H9 (cell line): Measurements from ENCODE around the gene IL1RL1. TPM values are rescaled to one million over a fixed set of nuclear protein-coding genes. Genes with fewer than 3 reads are reported as not detected.

ENCODE experiments used
- DNase-seq: peaks from one replicate; pipeline ENCODE4 v3.0.0-alpha.2; 2017
- H2AFZ ChIP-seq: one replicate; pipeline ENCODE4 v1.6.1; 2013; ENCODE audit warnings: mild to moderate bottlenecking, low read length, control low read depth, moderate library complexity
- H2AK5ac ChIP-seq: 2 replicates; pipeline ENCODE4 v1.6.1; 2013; ENCODE audit warnings: low read length, control low read depth, mixed read lengths; ENCODE audit not compliant: insufficient read length
- H2BK120ac ChIP-seq: one replicate; pipeline ENCODE4 v1.6.1; 2013; ENCODE audit warnings: low read depth, mild to moderate bottlenecking, low read length, control low read depth, inconsistent platforms; ENCODE audit not compliant: poor library complexity, severe bottlenecking
- H2BK12ac ChIP-seq: 2 replicates; pipeline ENCODE4 v1.6.1; 2013; ENCODE audit warnings: low read length, control low read depth, mixed read lengths, low read depth; ENCODE audit not compliant: insufficient read length
- H2BK15ac ChIP-seq: 2 replicates; pipeline ENCODE4 v1.6.1; 2013; ENCODE audit warnings: low read depth, low read length, control low read depth
- H2BK20ac ChIP-seq: one replicate; pipeline ENCODE4 v1.6.1; 2013; ENCODE audit warnings: low read depth, mild to moderate bottlenecking, low read length, control low read depth, inconsistent platforms; ENCODE audit not compliant: poor library complexity, severe bottlenecking
- H2BK5ac ChIP-seq: 2 replicates; pipeline ENCODE4 v1.6.1; 2013; ENCODE audit warnings: low read length, control low read depth, mixed read lengths; ENCODE audit not compliant: insufficient read length
- H3K14ac ChIP-seq: 2 replicates; pipeline ENCODE4 v1.6.1; 2013; ENCODE audit warnings: low read length, control low read depth; ENCODE audit not compliant: insufficient read depth
- H3K18ac ChIP-seq: 2 replicates; pipeline ENCODE4 v1.6.1; 2013; ENCODE audit warnings: low read depth, mild to moderate bottlenecking, mixed read lengths, low read length, control low read depth; ENCODE audit not compliant: insufficient read length
- H3K23ac ChIP-seq: 2 replicates; pipeline ENCODE4 v1.6.1; 2013; ENCODE audit warnings: low read length, control low read depth, mixed read lengths, low read depth; ENCODE audit not compliant: insufficient read length
- H3K23me2 ChIP-seq: 2 replicates; pipeline ENCODE4 v1.6.1; 2013; ENCODE audit warnings: low read depth, mild to moderate bottlenecking, mixed read lengths, low read length, control low read depth; ENCODE audit not compliant: insufficient read length, poor library complexity, severe bottlenecking
- H3K27ac ChIP-seq: 2 replicates; pipeline ENCODE4 v1.5.1; 2013; ENCODE audit warnings: low read length, control low read depth, mixed read lengths, low read depth; ENCODE audit not compliant: insufficient read length
- H3K27me3 ChIP-seq: 2 replicates; pipeline ENCODE4 v1.6.1; 2013; ENCODE audit warnings: low read length, control low read depth, inconsistent platforms; ENCODE audit not compliant: insufficient read depth
- H3K4ac ChIP-seq: 2 replicates; pipeline ENCODE4 v1.6.1; 2013; ENCODE audit warnings: low read depth, mild to moderate bottlenecking, control low read depth, inconsistent platforms, low read length, moderate library complexity
- H3K4me1 ChIP-seq: 2 replicates; pipeline ENCODE4 v1.6.1; 2013; ENCODE audit warnings: low read length, control low read depth, inconsistent platforms; ENCODE audit not compliant: insufficient read depth
- H3K4me2 ChIP-seq: 2 replicates; pipeline ENCODE4 v1.6.1; 2013; ENCODE audit warnings: low read length, control low read depth, mixed read lengths; ENCODE audit not compliant: insufficient read length, insufficient read depth
- H3K56ac ChIP-seq: 2 replicates; pipeline ENCODE4 v1.6.1; 2013; ENCODE audit warnings: low read depth, mild to moderate bottlenecking, mixed read lengths, low read length, control low read depth; ENCODE audit not compliant: insufficient read length
- H3K79me1 ChIP-seq: 2 replicates; pipeline ENCODE4 v1.6.1; 2013; ENCODE audit warnings: low read depth, mild to moderate bottlenecking, moderate library complexity, low read length, control low read depth, inconsistent platforms; ENCODE audit not compliant: insufficient read depth, poor library complexity, severe bottlenecking
- H3K79me2 ChIP-seq: 2 replicates; pipeline ENCODE4 v1.6.1; 2013; ENCODE audit warnings: low read length, control low read depth, inconsistent platforms; ENCODE audit not compliant: insufficient read depth
- H3K9ac ChIP-seq: 2 replicates; pipeline ENCODE4 v1.6.1; 2013; ENCODE audit warnings: low read length, control low read depth, mixed read lengths; ENCODE audit not compliant: insufficient read length; ENCODE audit errors: extremely low read depth
- H3K9me3 ChIP-seq: one replicate; pipeline ENCODE4 v1.6.1; 2013; ENCODE audit warnings: low read depth, low read length, inconsistent platforms; ENCODE audit not compliant: control insufficient read depth
- H3T11ph ChIP-seq: one replicate; pipeline ENCODE4 v1.6.1; 2013; ENCODE audit warnings: mild to moderate bottlenecking, low read length, control low read depth, inconsistent platforms
- H4K20me1 ChIP-seq: one replicate; pipeline ENCODE4 v1.6.1; 2013; ENCODE audit not compliant: control insufficient read depth, insufficient read length, insufficient read depth
- H4K5ac ChIP-seq: 2 replicates; pipeline ENCODE4 v1.6.1; 2013; ENCODE audit warnings: low read depth, mild to moderate bottlenecking, mixed read lengths, low read length, control low read depth; ENCODE audit not compliant: insufficient read length
- H4K8ac ChIP-seq: replicated peaks from 2 replicates; pipeline ENCODE4 v1.6.1; 2013; ENCODE audit warnings: low read length, control low read depth, mixed read lengths, low read depth; ENCODE audit not compliant: insufficient read length
- H4K91ac ChIP-seq: 2 replicates; pipeline ENCODE4 v1.6.1; 2013; ENCODE audit warnings: low read depth, mild to moderate bottlenecking, moderate library complexity, mixed read lengths, low read length, control low read depth; ENCODE audit not compliant: insufficient read length
- H3K27ac Mint-ChIP-seq, 3 experiments: 2 replicates in 2 of 3; 3 replicates in 1 of 3; pipeline ENCODE4 v1.8.0; 2020 to 2021; ENCODE audit warnings: mixed read lengths in 3 of 3, mild to moderate bottlenecking in 1 of 3, moderate library complexity in 1 of 3
- H3K27me3 Mint-ChIP-seq: 2 replicates; pipeline ENCODE4 v1.8.0; 2021; ENCODE audit warnings: low read depth, mild to moderate bottlenecking, moderate library complexity, mixed read lengths
- H3K36me3 Mint-ChIP-seq, 3 experiments: 2 replicates in 2 of 3; 3 replicates in 1 of 3; pipeline ENCODE4 v1.8.0; 2020 to 2021; ENCODE audit warnings: low read depth in 3 of 3, mixed read lengths in 3 of 3; ENCODE audit not compliant: insufficient read depth in 1 of 3
- H3K4me1 Mint-ChIP-seq, 2 experiments: 2 replicates each; pipeline ENCODE4 v1.8.0; 2020; ENCODE audit warnings: mixed read lengths in 2 of 2
- H3K4me3 Mint-ChIP-seq, 2 experiments: 2 replicates in 1 of 2; 3 replicates in 1 of 2; pipeline ENCODE4 v1.8.0; 2020 to 2021; ENCODE audit warnings: mild to moderate bottlenecking in 2 of 2, mixed read lengths in 2 of 2, moderate library complexity in 1 of 2
- H3K9me3 Mint-ChIP-seq, 2 experiments: 2 replicates in 1 of 2; 3 replicates in 1 of 2; pipeline ENCODE4 v1.8.0; 2020; ENCODE audit warnings: mild to moderate bottlenecking in 2 of 2, mixed read lengths in 2 of 2, moderate library complexity in 1 of 2
- CTCF ChIP-seq: fragments of 200-600 bp; sonication (generic); conservative IDR thresholded peaks from 3 replicates; pipeline ENCODE4 v1.8.0; 2021; ENCODE audit warnings: antibody characterized with exemption, mild to moderate bottlenecking
- WGBS: extraction: QIAGEN DNeasy Blood & Tissue Kit; methylation state at CpG from one replicate; pipeline ENCODE4 v1.1.7; 2013; ENCODE audit warnings: missing lambda C conversion rate, low lambda C conversion rate, mixed read lengths; ENCODE audit not compliant: insufficient read length; ENCODE audit errors: extremely low coverage; 5-methylcytosine and 5-hydroxymethylcytosine counted together
- total RNA-seq: library from RNA; stranded (reverse); gene quantifications from 2 replicates; pipeline ENCODE4 v1.2.1, GENCODE V29; 2021

IL1RL1 gene
- total RNA-seq, 1 experiment from 2014 or later: not detected

- H2BK120ac ChIP-seq: no peak overlapping the region
- H3K27ac Mint-ChIP-seq: no peak overlapping the region
- no peak overlapping the region for H2AK5ac ChIP-seq
- H3K4me1 ChIP-seq: no peaks in the 10 kb centered on the region
- H3K18ac ChIP-seq: no peak overlapping the region
- no peak overlapping the region for H4K91ac ChIP-seq
- no peak overlapping the region for H4K5ac ChIP-seq
- no peak overlapping the region for H3K27ac ChIP-seq
- no peak overlapping the region for H3K14ac ChIP-seq
- no peak for DNase-seq
- no peaks in the 10 kb centered on the region for H3K9me3 ChIP-seq
- TF ChIP-seq CTCF: no peak
- H2BK5ac ChIP-seq: no peak overlapping the region
- H3K27me3 ChIP-seq: no peaks in the 10 kb centered on the region
- no peak overlapping the region for H3K9ac ChIP-seq
- H3K23me2 ChIP-seq: no peaks in the 10 kb centered on the region
- no peaks in the 10 kb centered on the region for H3K4me1 Mint-ChIP-seq
- no peak overlapping the region for H3K4ac ChIP-seq
- H3K36me3 Mint-ChIP-seq: no peaks in the 10 kb centered on the region
- no peak overlapping the region for H3K4me3 Mint-ChIP-seq
- no peak overlapping the region for H3K23ac ChIP-seq
- no peaks in the 10 kb centered on the region for H4K20me1 ChIP-seq
- no peak overlapping the region for H2AFZ ChIP-seq
- H3K9me3 Mint-ChIP-seq: no peaks in the 10 kb centered on the region
- H3K4me2 ChIP-seq: no peak overlapping the region
- H3K56ac ChIP-seq: no peak overlapping the region
- H3K79me1 ChIP-seq: no peaks in the 10 kb centered on the region
- no peak overlapping the region for H4K8ac ChIP-seq
- no peak overlapping the region for H2BK12ac ChIP-seq
- no peak overlapping the region for H2BK15ac ChIP-seq
- no peak overlapping the region for H2BK20ac ChIP-seq
- H3K27me3 Mint-ChIP-seq: peaks cover 5% of the 10 kb centered on the region
- H3T11ph ChIP-seq: no peak overlapping the region
- WGBS: no CpG with 5 or more reads among the region's 1 CpG
- H3K79me2 ChIP-seq: no peaks in the 10 kb centered on the region
These were observed 15.8 kb upstream of the IL1RL1 start for GRCh38 chr2:102295566-102295965.
